ENCODE measurements around the gene FASTKD2.
A peak's percentile ranks its signal among the peaks of the same experiment; 100 is the strongest.
"Not testable (repeated sequence)": the region's sequence is repeated elsewhere in the genome, so short reads cannot be mapped to it uniquely, and the experiment has no call there.

FASTKD2 gene

DNA sequence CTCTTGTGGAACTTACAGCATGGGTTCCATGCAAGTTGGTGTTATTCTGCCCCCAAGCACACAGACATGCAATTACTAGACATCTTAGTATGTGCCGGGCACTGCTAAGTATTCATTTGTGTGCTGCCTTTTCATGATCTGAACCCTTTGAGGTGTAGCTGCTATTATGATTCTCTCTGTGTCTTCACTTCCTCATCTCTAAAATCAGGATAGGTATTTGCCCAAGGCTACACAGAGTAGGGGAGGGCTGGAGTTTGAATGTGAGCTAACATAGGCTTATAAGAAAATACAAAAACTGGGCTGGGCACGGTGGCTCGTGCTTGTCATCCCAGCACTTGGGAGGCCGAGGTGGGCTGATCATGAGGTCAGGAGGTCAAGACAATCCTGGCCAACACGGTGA lies 27.2 kb downstream of the FASTKD2 start:
- no peak for DNase-seq

DNA sequence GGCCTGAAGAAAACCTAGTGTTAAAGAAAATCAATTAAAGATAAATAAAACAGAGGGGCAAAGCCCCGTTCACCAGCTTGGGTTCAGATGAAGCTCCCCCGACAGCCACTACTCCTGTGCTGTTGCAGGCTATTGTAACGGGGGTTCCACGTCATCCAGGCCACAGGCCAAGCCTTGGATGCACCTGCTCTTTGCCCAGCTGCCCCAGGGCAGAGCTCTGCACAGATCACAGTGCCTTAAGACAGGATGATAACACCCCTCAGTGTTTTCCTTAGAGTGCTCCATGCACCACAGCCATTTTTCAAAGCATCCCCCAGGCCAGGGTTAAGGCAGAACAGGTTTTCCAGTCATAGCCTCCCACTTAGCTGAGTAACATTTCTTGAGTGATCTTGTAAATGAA lies 32.0 kb downstream of the FASTKD2 start:
- no peak for DNase-seq

DNA sequence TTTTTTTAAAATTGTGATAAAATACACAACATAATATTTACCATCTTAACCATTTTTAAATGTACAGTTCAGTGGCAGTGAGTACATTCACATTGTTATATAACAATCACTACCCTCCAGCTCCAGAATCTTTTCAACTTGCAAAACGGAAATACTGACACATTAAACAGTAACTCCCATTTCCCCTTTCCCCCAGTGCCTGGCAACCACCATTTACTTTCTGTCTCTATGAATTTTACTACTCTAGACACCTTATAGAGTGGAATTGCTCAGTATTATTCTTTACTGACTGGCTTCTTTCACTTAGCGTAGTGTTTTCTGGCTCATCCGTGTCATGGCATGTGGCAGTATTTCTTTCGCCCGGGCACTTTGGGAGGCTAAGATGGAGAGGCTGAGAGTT lies 32.6 kb downstream of the FASTKD2 start:
- peak; percentile 68 for DNase-seq

DNA sequence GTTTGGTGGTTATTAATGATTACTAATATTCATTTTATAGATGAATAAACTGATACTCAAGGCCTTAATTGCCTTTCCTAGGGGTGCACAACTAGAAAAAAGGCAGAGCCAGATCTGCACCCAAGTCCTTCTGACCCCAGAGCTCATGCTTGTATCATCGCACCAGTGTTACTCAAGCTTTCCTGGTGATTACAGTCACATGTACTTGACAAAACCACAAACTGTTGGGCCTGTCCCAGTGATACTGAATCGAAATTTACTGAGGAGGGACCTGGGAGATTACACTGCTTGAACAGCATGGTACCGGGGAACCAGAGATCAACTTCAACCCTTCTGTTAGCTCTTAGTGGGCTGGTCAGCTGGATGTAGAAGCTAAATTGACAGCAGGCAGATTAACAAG lies 33.7 kb downstream of the FASTKD2 start:
- DNase-seq, result peak; percentile 87

DNA sequence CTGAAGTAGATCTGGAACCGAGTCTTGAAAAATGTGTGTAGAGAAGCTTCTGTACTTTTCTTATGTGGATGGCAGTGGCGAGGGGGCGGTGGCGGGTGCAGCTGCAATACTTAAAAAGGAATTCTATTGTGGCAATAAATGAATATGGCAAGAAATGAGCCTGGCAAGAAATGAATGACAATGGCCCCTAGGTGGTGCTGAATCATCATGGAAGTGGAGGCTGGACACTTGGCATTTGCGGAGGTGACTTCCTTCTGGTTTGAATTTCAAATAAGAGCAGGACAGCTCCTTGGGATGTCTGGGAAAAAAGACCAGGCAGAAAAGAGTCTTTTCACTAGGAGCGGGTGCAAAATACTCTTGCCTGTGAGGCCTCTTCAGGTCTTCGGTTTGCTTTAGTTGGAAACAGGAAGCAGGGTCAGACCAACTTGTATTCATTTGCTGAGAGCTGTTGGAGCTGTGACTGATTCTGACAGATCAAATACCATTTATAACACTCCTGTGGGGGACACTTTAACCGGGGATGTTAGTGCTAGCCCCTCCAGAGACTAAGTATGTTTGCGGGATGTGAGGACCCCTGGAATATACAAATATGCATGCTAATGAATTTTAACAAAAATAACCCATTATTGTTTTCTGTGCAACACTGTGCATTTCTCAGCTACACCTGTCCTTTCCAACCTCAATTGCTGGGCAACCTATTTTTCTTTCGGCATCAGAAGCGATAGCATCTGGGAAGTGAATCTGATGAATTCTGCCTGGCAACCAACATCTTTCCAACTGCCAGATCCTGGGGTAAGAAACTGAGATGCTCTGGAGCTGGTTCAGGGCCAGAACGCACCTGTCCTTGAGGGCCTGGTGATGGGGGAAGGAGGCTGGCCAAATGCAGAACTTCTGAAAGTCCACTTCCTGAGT lies 35.4 kb downstream of the FASTKD2 start:
- peak; percentile 87 for DNase-seq

DNA sequence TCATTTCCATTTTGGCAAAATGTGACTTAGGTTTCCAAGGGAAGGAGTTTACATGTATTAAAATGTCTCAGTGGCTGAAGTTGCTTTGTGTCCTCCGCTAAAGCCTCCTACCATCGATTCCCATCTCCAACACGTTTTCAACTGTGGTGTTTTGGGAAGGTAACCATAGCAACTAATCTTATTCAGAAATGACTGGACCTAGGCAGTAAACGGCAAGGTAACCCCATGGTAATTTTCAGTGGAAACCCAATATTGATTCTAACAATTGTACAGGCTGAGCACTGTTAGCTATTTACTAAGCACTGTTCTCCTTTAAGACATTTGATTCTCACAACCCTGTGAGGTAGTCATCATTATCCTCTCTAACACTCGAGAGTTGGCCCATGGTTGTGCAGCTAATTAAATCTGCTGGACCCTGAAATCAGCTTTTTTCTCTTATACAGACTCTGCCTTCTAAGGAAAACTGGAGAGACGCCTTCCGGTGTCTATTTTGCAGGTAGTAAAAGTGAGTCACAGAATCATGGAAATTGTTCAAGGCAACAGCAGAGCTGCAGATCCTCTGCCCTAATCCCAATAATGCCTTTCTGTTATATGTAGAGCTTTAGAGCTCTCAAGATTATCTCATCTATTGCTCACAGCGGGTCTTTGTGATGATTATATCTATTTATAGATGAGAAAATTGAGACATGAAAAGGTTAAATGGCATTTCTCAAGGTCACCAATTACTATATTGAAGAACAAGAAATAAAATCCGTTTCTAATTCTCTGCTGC lies 36.2 kb downstream of the FASTKD2 start:
- DNase-seq, result no peak

DNA sequence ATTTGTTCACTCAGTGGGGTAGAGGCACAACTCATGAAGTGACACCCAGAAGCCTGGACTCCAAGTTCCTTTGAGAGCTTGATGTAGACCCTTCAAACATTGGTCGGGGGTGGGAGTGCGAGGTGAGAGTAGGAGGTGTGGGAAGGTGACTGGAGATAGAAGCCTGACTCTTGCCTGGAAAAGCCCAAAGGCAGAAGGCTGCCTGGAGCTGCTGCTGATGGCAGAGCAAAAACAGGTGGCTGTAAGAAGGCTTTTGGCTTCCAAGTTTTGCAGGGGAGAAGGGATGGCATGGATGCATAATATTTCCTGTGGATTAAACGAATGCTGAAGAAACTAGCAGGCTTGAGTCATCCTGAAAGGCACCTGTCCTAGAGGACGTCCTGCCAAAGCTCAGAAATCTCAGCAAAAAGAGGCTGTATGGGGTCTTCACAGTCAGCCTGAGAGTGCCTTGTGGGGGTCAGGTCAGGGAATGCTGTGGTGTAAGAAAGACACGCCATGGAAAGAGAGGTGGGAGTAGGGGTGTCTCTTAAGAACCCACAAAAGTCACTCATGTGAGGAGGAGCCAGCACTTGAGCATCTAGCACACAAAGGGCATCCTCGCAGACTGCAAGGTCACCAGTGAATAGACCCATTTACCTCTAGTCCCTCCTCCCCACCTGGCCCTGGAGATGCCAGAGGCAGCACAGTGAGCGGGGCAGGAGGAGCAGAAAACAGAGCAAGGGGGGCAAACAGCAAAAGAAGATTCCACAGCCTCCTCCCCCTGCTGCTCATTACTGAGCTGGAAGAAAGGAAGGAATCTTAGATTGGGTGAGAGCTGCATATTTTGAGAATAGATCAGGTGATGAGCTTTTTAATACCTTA lies 37.5 kb downstream of the FASTKD2 start:
- DNase-seq, result no peak

DNA sequence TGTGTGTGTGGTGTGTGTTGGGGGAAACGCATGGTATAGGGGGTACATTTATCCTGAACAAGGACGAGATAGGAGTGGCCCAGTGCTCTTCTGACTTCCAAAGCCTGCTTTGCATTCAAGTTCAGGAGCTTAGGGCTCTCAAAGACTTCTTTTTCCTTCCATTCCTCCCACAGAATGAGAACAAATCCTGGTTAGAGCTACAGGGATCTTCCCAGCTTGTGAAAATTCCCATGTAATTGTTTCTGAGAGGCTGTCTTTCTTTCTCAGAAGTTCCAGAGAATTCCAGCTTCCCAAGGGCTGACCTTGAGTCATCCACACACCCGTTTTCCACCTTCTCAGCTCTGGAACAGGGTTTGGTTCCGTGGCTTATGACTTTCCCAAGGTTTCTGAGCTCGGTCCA lies 38.9 kb downstream of the FASTKD2 start:
- DNase-seq, result no peak

DNA sequence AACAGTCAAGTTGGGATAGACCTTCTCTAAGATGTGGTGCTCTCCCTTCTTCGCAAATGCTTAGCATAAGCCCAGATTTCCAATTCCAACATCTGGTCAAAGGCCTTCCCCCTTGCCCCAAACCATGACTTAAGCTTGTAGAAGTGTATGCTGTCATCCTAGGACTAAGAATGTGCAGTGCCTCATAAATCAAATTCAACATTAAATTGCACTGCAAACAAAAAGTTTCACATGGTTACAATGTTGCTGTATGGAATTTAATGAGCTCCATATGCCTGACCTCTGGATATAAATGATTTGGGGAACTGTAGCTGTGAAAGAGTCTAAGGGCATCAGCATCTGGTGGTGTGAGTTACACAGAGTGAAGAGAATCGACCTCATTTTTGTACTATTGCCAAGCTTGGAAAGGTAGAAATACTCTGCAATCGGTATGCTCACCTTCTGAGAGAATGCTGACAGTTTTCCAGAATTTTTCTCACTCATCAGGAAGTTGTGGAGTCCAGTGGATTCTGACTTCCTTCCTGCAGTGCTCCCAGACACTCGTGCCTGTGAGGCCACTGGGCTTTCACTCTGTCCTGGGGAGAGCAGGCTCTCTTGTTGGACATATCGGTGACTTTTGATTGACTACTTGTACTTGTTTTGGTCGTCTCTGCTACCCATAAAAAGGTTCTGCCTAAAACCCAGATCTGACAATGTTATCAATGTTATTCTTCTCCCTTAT lies 40.6 kb downstream of the FASTKD2 start:
- DNase-seq, result no peak

DNA sequence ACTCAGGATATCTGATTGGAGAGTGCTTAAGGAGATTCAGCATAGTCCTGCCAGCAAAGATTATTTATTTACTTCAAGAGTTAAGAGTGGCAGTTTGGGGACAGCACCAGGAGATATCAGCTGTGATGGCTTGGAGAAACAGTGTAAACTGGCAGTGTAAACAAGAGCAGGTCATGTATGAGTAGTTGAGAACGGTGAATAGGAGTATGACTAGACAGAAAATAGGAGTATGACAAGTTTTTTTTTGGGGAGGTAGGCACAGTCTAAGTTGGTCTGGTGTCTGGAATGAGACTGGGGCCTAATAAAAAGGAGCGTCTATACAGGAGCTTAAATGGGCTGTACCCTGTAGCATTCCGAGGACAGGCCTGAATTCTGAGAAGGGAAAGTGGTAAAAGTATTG lies 42.2 kb downstream of the FASTKD2 start:
- DNase-seq, result not testable (repeated sequence)

DNA sequence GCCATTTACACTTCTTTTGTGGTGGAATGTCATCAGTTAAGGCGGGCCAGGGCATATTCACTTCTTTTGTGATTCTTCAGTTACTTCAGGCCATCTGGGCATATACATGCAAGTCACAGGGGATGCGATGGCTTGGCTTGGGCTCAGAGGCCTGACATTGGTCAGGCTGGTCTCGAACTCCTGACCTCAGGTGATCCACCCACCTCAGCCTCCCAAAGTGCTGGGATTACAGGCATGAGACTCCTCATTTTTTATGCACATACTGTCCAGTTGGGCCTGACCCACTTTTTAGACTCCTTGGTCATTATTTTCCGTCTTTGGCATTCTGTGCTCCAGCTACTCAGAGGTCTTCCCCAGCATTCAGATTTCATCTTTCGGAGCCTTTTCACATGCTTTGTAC lies 47.1 kb downstream of the FASTKD2 start:
- DNase-seq, result not testable (repeated sequence)

DNA sequence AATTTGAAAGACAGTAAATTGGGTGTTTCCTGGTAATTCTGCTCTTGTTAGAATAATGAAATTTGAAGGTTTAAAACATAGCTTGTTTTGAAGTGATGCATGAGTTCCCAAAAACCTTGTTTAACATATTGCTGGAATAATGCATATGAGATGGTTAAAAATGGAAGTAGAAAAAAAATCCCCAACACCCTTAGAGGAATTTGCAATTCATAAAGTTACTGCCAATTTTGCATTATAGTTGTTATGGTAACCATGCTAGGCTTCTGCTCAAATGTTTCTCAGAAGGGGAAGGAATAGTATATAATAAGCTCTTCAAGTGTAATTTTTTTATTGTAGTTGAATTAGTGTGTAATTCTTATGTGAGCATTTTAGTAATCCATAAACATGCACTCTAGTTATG lies 49.1 kb downstream of the FASTKD2 start:
- DNase-seq, result no peak

DNA sequence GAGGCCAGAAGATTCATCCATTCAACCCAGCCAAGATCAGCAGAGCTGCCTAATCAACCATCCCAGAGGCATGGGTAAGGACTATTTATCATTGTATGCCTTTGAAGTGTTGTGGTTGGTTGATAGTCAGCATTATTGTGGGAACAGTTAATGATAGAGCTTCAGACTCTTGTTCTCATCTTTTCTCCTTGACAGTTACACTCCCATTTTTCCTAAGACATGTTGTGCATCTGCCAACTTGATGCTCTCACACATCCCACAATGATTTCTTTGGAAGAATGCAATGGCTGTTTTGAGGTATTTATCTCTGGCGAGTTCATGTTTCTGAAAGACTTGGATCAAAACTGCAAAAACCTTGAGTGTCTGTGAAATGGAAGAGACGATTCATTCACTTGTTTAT lies 55.4 kb downstream of the FASTKD2 start:
- DNase-seq, result no peak

DNA sequence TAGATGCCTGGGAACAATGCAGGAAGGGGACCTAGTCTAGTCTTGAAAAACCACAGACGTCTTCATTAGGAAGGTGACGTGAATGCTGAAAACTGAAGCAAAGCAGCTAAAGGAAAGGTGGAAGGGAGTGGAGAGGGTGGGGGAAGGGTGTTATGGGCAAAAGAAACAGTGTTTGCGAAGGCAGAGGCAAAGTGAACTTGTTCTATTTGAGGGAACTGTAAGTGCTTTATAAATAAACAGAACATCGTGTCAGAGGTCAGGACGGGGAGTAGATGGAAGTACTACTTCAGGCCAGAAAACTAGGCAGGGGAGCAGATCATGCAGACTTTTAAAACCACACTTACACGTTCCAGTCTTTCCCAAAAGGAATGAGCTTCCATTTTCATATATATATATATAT lies 57.8 kb downstream of the FASTKD2 start:
- no peak for DNase-seq

DNA sequence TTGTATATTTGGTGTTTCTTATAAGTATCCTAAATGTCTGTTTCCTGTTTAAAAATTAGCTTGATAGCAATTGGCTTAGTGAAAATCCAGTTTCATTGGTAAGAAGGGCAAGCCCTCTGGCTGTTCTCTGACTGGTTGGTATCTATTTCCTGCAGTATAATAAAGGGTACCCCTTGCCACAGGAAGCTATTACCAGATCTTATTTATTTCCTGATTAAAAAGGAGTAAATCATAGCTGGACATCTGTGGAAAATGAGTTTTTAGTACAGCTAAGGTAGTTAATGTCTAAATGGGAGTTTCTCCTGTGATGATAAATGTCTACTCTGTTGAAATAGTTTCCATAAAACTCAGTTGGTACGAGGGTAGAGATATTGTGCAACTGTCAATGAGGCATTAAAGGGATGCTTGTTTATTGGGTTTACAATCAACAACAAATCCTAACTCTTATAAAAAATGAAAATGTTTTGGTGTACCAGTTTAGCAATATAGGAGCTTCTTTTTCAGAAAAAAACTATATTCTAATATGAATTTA lies 58.7 kb downstream of the FASTKD2 start:
- no peak for DNase-seq

DNA sequence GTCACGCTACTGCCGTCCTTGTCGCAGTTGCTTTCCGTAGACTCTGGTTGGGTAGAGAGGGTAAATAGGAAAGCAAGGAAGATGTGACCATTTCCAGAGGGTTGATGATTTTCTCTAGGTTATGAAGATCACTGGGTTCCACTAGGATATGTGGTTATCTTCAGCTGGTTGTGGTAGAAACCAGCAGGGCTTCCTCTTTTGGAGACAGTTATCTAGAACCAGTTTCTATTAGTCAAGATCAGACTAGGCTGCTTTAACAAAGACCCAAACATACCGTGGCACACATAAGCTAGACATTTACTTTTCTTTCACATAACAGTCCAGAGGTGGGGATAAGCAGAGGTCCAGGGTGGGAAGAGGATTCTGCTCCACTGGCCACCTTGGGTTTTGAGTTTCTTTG lies 59.6 kb downstream of the FASTKD2 start:
- DNase-seq, result peak; percentile 69

DNA sequence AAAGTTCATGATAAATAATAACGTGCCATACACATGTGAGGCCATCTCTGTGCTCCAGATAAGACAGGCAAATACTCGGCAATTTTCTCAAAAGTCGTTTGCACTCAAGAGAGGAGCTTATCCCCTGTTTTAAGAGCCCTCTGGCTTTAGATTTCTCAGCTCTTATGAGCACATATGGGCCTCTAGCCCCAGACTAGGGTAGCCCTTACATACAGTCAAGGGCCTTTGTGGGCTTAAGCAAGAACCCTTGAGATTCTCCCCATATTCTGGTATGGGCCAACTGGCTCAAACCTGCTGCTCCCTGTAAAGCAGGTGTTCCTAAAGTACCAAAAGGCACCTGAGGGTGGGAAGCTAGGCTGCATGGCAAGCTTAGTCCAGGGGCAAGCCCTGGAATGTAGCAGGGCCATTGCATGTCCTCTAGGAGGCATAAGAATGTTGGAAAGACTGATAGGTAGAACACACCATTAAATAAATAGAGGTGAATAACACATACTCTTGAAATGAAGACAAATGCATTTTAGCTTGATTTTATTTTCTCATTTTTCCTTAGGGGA lies 66.1 kb downstream of the FASTKD2 start:
- no peak for DNase-seq

DNA sequence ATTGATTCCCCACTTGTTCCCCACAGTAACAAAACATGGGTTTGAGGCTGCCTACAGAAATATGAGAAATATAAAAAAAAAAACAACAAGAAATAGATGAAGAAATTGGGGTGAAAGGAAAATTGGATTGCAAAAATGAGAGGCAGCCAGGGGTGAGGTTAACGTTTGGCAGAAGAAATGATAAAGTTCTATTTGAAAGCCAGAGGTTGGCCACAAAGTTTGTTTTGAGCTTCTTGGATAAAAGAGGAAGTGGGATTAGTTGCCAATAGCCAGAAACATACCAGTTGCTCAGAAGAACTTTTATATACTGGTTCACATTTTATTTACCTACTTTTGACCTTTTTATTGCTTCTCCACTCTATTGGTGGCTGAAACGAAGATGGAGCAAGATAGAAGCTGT lies 67.5 kb downstream of the FASTKD2 start:
- DNase-seq, result peak; percentile 85

DNA sequence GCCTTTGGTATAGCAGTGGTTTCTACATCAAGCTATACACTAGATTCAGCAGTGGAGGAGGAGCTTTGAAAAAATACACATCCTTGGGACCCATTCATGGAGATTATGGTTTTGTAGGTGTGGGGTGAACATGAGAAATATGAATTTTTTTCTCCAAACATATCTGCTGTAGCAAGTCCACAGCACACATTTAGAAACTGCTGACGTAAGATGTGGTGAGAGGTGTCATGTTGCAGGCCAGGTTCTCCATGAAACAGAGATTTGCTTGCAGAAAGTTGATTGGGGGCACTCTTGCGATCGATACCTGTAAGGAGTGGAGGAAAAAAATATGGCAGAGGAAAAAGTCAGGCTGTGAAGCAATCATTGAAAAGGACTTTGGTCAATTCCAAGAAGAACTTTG lies 67.9 kb downstream of the FASTKD2 start:
- no peak for DNase-seq

DNA sequence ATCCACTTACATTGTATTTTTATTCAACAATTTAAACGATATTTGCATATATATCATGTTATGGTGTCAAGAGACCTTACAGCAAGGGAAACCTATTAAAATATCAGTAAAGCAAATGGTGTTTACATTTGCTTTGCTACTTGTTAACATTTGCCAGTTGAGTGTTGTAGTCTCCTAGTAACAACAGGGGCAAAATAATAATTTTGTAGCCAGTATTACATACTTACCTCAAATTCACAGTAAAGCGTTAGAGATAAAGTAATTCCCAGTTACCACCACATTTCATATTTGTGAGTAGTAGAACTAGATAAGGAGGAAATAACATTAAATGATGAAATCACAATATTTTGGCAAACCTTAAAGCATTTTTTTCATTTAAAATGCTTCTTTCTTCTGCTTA lies 71.3 kb downstream of the FASTKD2 start:
- no peak for DNase-seq

DNA sequence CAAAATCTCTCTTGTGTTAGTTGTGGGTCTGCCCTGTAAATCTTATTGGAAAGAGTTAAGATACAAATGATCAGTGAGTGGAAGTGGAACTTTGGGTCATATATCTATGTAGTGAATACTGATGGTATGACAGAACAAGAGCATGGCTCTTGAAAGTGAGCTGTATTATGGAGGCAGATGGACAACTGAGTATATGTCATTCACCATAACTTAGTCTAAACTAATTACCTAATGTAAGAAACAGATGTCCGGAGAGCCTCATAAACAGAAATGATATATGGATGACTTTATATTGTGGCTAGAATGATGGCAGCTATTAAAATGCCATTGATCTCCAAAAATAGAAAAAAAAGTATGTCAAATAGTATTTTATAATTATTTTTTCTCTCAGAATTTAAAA lies 72.4 kb downstream of the FASTKD2 start:
- DNase-seq, result no peak

DNA sequence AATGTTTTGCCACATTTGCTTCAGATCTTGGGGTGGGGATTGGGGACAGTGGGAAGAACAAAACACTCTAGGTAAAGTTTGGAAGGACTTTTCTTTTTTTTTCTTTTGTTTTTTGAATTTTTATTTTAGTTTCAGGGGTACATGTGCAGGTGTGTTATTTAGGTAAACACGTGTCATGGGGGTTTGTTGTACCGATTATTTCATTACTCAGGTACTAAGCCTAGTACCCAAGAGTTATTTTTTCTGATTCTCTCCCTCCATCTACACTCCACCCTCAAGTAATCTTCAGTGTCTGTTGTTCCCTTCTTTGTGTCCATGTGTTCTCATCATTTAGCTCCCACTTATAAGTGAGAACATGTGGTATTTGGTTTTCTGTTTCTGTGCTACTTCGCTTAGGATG lies 73.3 kb downstream of the FASTKD2 start:
- no peak for DNase-seq
